ENCODE data around the gene NAA10.

NAA10 gene

GRCh38 chrX:153880440-153880815, 54.4 kb downstream of the NAA10 start:
- H3K27me3 ChIP-seq (replicated peaks; ENCODE audit: control insufficient read depth, insufficient read depth, low read length) = peaks cover 4% of the 10 kb centered on the region; the same call in 1 of the 2 replicates

GRCh38 chrX:153879741-153880439, 54.9 kb downstream of the NAA10 start:
- no peak for TF ChIP-seq CTCF (IDR thresholded peaks at IDR 0.05; ENCODE audit: insufficient read depth, low read length, poor library complexity, severe bottlenecking)
- Histone ChIP-seq H3K27me3 (replicated peaks; ENCODE audit: control insufficient read depth, insufficient read depth, low read length) (peaks cover under 1% of the 10 kb centered on the region; the same call in 1 of the 2 replicates), H3K36me3 (ENCODE audit: control insufficient read depth, insufficient read depth, low read length) (no peaks in the 10 kb centered on the region), H3K4me3 (replicated peaks; ENCODE audit: low read depth, low read length) (no peak overlapping the region)
- DNase-seq (ENCODE audit: extremely low read depth, insufficient read length) = no peak

More at GRCh38 chrX:153880440-153880815, 54.4 kb downstream of the NAA10 start:
- H3K4me3 ChIP-seq (replicated peaks; ENCODE audit: low read depth, low read length) = no peak overlapping the region
- no peak for TF ChIP-seq CTCF (IDR thresholded peaks at IDR 0.05; ENCODE audit: insufficient read depth, low read length, poor library complexity, severe bottlenecking)
- no peaks in the 10 kb centered on the region for H3K36me3 ChIP-seq (ENCODE audit: control insufficient read depth, insufficient read depth, low read length)
- DNase-seq (ENCODE audit: extremely low read depth, insufficient read length) = no peak

Data from GM06990 (cell line).